IMR-90 (cell line): ENCODE results near the gene ANXA8. TPM values are rescaled to one million over a fixed set of nuclear protein-coding genes. Genes with fewer than 3 reads are reported as not detected.

ENCODE experiments used
- ATAC-seq: fragments of 200-7000 bp; cut with Tn5 transposase; 2 replicates; pipeline ENCODE4 v1.9.1; 2020; ENCODE audit warnings: low read depth, mild to moderate bottlenecking, moderate library complexity
- BruUV-seq: library from RNA; stranded (reverse); fragments of 400-500 nt; replicated peaks from 2 replicates; lab custom pipeline; 2021; lab: Mats Ljungman, UMichigan
- CTCF ChIA-PET: fragments of 300-600 bp; formaldehyde crosslinking; extraction: SDS; loops from one replicate; lab custom pipeline; 2021; ENCODE audit warnings: antibody characterized with exemption; lab: Yijun Ruan, JAX
- POLR2A ChIA-PET: fragments of 300-600 bp; sonication (Branson Sonifier 250); formaldehyde crosslinking; loops from one replicate; lab custom pipeline; 2022; ENCODE audit warnings: antibody characterized with exemption; ENCODE audit not compliant: unreplicated experiment; lab: Charles Lee
- DNase-seq: peaks from one replicate; pipeline ENCODE4 v3.0.0; 2013
- H2AFZ ChIP-seq: replicated peaks from 2 replicates; pipeline ENCODE3; 2013; ENCODE audit warnings: low read length, mild to moderate bottlenecking; ENCODE audit not compliant: poor library complexity
- H2AK5ac ChIP-seq: 2 replicates; pipeline ENCODE4 v1.6.1; 2013; ENCODE audit warnings: low read depth, low read length, inconsistent platforms
- H2AK9ac ChIP-seq: replicated peaks from 2 replicates; pipeline ENCODE3; 2013; ENCODE audit warnings: mild to moderate bottlenecking, low read depth, low read length, moderate library complexity; ENCODE audit not compliant: poor library complexity
- H2BK120ac ChIP-seq: 2 replicates; pipeline ENCODE4 v1.6.1; 2013; ENCODE audit warnings: low read depth, low read length, inconsistent platforms
- H2BK15ac ChIP-seq: 3 replicates; pipeline ENCODE4 v1.6.1; 2013; ENCODE audit warnings: low read depth, low read length, inconsistent platforms
- H2BK20ac ChIP-seq: 2 replicates; pipeline ENCODE4 v1.6.1; 2013; ENCODE audit warnings: low read depth, mild to moderate bottlenecking, inconsistent platforms, low read length, moderate library complexity
- H2BK5ac ChIP-seq: 2 replicates; pipeline ENCODE4 v1.6.1; 2013; ENCODE audit warnings: mild to moderate bottlenecking, low read depth, low read length, inconsistent platforms; ENCODE audit not compliant: poor library complexity, severe bottlenecking
- H3K14ac ChIP-seq: replicated peaks from 2 replicates; pipeline ENCODE4 v1.6.1; 2013; ENCODE audit warnings: low read depth, low read length, inconsistent platforms
- H3K18ac ChIP-seq: 2 replicates; pipeline ENCODE4 v1.6.1; 2013; ENCODE audit warnings: low read depth, low read length, control low read depth
- H3K23ac ChIP-seq: 2 replicates; pipeline ENCODE4 v1.6.1; 2013; ENCODE audit warnings: low read depth, low read length, inconsistent platforms
- H3K27ac ChIP-seq: 2 replicates; pipeline ENCODE4 v1.5.1; 2013; ENCODE audit warnings: mild to moderate bottlenecking, control low read depth, low read length; ENCODE audit not compliant: insufficient read depth
- H3K27me3 ChIP-seq: 2 replicates; pipeline ENCODE4 v1.6.1; 2013; ENCODE audit warnings: low read length; ENCODE audit not compliant: control insufficient read depth, insufficient read depth
- H3K36me3 ChIP-seq: 2 replicates; pipeline ENCODE4 v1.6.1; 2013; ENCODE audit warnings: low read length, mixed read lengths; ENCODE audit not compliant: control insufficient read depth, insufficient read depth
- H3K4ac ChIP-seq: 2 replicates; pipeline ENCODE4 v1.6.1; 2013; ENCODE audit warnings: low read depth, low read length, inconsistent platforms
- H3K4me1 ChIP-seq: 2 replicates; pipeline ENCODE4 v1.6.1; 2013; ENCODE audit warnings: low read length, mixed read lengths; ENCODE audit not compliant: control insufficient read depth, insufficient read depth
- H3K4me2 ChIP-seq: 2 replicates; pipeline ENCODE4 v1.6.1; 2013; ENCODE audit warnings: low read depth, mild to moderate bottlenecking, control low read depth, low read length, moderate library complexity
- H3K4me3 ChIP-seq: 2 replicates; pipeline ENCODE4 v1.5.1; 2013; ENCODE audit warnings: low read depth, mild to moderate bottlenecking, control low read depth, low read length, moderate library complexity; ENCODE audit not compliant: insufficient read depth
- H3K56ac ChIP-seq: 2 replicates; pipeline ENCODE4 v1.6.1; 2013; ENCODE audit warnings: low read length, inconsistent platforms; ENCODE audit not compliant: insufficient read depth; ENCODE audit errors: extremely low read depth
- H3K79me1 ChIP-seq, 2 experiments: 2 replicates each; pipeline ENCODE4 v1.6.1; 2013; ENCODE audit warnings: low read length in 2 of 2, inconsistent platforms in 1 of 2, low read depth in 1 of 2
- H3K9ac ChIP-seq: 2 replicates; pipeline ENCODE4 v1.6.1; 2013; ENCODE audit warnings: low read depth, low read length, control low read depth
- H3K9me1 ChIP-seq: 2 replicates; pipeline ENCODE4 v1.6.1; 2013; ENCODE audit warnings: low read length, inconsistent platforms; ENCODE audit not compliant: insufficient read depth
- H3K9me3 ChIP-seq: 2 replicates; pipeline ENCODE4 v1.6.1; 2013; ENCODE audit warnings: low read length; ENCODE audit not compliant: control insufficient read depth, insufficient read depth
- H4K20me1 ChIP-seq: 2 replicates; pipeline ENCODE4 v1.6.1; 2013; ENCODE audit warnings: low read length, inconsistent platforms; ENCODE audit not compliant: insufficient read depth
- H4K5ac ChIP-seq: 2 replicates; pipeline ENCODE4 v1.6.1; 2013; ENCODE audit warnings: mild to moderate bottlenecking, low read depth, low read length, control low read depth
- H4K8ac ChIP-seq, 2 experiments: 2 replicates each; pipeline ENCODE4 v1.6.1; 2013; ENCODE audit warnings: low read depth in 2 of 2, low read length in 2 of 2, control low read depth in 1 of 2, inconsistent platforms in 1 of 2
- H4K91ac ChIP-seq: 2 replicates; pipeline ENCODE4 v1.6.1; 2013; ENCODE audit warnings: low read depth, low read length, inconsistent platforms; ENCODE audit not compliant: insufficient read depth
- BHLHE40 ChIP-seq: fragments of 150-350 bp; IDR thresholded peaks from 2 replicates; pipeline ENCODE4 v1.6.1; 2016; ENCODE audit warnings: mild to moderate bottlenecking, low read depth, low read length
- CEBPB ChIP-seq: IDR thresholded peaks from 2 replicates; pipeline ENCODE4 v1.6.1; 2012; ENCODE audit warnings: low read depth, low read length, improper control_type of control experiment
- CHD1 ChIP-seq: IDR thresholded peaks from 2 replicates; pipeline ENCODE4 v1.6.1; 2012; ENCODE audit warnings: low read depth, low read length, improper control_type of control experiment
- CTCF ChIP-seq: conservative IDR thresholded peaks from 2 replicates; pipeline ENCODE4 v1.5.1; 2012; ENCODE audit warnings: mild to moderate bottlenecking, low read depth, low read length, improper control_type of control experiment
- ELK1 ChIP-seq: fragments of 150-350 bp; IDR thresholded peaks from 2 replicates; pipeline ENCODE4 v1.6.1; 2016; ENCODE audit warnings: low read depth, mild to moderate bottlenecking, low read length, moderate library complexity, borderline replicate concordance
- FOS ChIP-seq: fragments of 150-350 bp; IDR thresholded peaks from 2 replicates; pipeline ENCODE4 v1.6.1; 2016; ENCODE audit warnings: low read depth, low read length
- MAFK ChIP-seq: IDR thresholded peaks from 2 replicates; pipeline ENCODE4 v1.6.1; 2012; ENCODE audit warnings: low read depth, low read length, improper control_type of control experiment
- MAZ ChIP-seq: IDR thresholded peaks from 2 replicates; pipeline ENCODE4 v1.6.1; 2012; ENCODE audit warnings: low read depth, mild to moderate bottlenecking, low read length, improper control_type of control experiment, moderate library complexity, borderline replicate concordance
- MXI1 ChIP-seq: IDR thresholded peaks from 2 replicates; pipeline ENCODE4 v1.6.1; 2012; ENCODE audit warnings: low read depth, mild to moderate bottlenecking, low read length, moderate library complexity, borderline replicate concordance
- NFE2L2 ChIP-seq: fragments of 150-350 bp; IDR thresholded peaks from 2 replicates; pipeline ENCODE4 v1.6.1; 2016; ENCODE audit warnings: low read depth, mild to moderate bottlenecking, low read length
- POLR2A ChIP-seq: IDR thresholded peaks from 2 replicates; pipeline ENCODE4 v1.6.1; 2012; ENCODE audit warnings: mild to moderate bottlenecking, low read depth, low read length
- RAD21 ChIP-seq: IDR thresholded peaks from 2 replicates; pipeline ENCODE4 v1.6.1; 2012; ENCODE audit warnings: low read length, improper control_type of control experiment
- RCOR1 ChIP-seq: IDR thresholded peaks from 2 replicates; pipeline ENCODE4 v1.6.1; 2012; ENCODE audit warnings: mild to moderate bottlenecking, low read length, improper control_type of control experiment; ENCODE audit not compliant: insufficient replicate concordance
- RFX5 ChIP-seq: IDR thresholded peaks from 2 replicates; pipeline ENCODE4 v1.8.0; 2012; ENCODE audit warnings: low read depth, mild to moderate bottlenecking, low read length, moderate library complexity
- SMC3 ChIP-seq: fragments of 150-350 bp; IDR thresholded peaks from 2 replicates; pipeline ENCODE4 v1.6.1; 2016; ENCODE audit warnings: low read depth, mild to moderate bottlenecking, antibody characterized with exemption, low read length, moderate library complexity
- USF2 ChIP-seq: fragments of 150-350 bp; IDR thresholded peaks from 2 replicates; pipeline ENCODE4 v1.6.1; 2017; ENCODE audit warnings: mild to moderate bottlenecking, antibody characterized with exemption, low read length, low read depth
- WGBS, 2 experiments: methylation state at CpG; one replicate each; pipeline versions ENCODE4 v1.1.5 to v1.1.7; 2013; ENCODE audit warnings: missing lambda C conversion rate in 2 of 2; ENCODE audit not compliant: insufficient read length in 1 of 2; ENCODE audit errors: extremely low coverage in 2 of 2; 5-methylcytosine and 5-hydroxymethylcytosine counted together
- dilution Hi-C: fragments of 300-500 bp; cut with HindIII; formaldehyde crosslinking; loops from one replicate; pipeline ENCODE4 v1.14.3; 2018; ENCODE audit warnings: low sequenced_read_pairs; ENCODE audit not compliant: unreplicated experiment
- in situ Hi-C: fragments of 300-500 bp; cut with MboI; formaldehyde crosslinking; loops from 3 replicates; pipeline ENCODE4 v1.14.3; 2019; ENCODE audit warnings: low sequenced_read_pairs, inconsistent platforms, mixed read lengths
- intact Hi-C: fragments of 100-400 bp; cut with micrococcal nuclease; formaldehyde crosslinking; loops from 2 replicates; pipeline ENCODE4 v1.10.0; 2022
- polyA plus RNA-seq, 3 experiments: library from polyadenylated mRNA; depleted of rRNA; stranded (reverse); fragments of >200 nt; gene quantifications; 2 replicates each; pipeline ENCODE4 v1.2.3, GENCODE V29; 2012; ENCODE audit warnings: low replicate concordance in 1 of 3
- total RNA-seq: library from RNA; depleted of rRNA; stranded (reverse); fragments of >200 nt; gene quantifications from 2 replicates; pipeline ENCODE4 v1.2.3, GENCODE V29; 2012

ANXA8 gene
- total and polyA plus RNA-seq, 2 of the 4 experiments (the other 2 are of a cell fraction): 0.90 to 1.1 TPM

- TF ChIP-seq RCOR1: no peak
- no peak for TF ChIP-seq BHLHE40
- TF ChIP-seq ELK1: no peak
- TF ChIP-seq USF2: no peak
- no peak for TF ChIP-seq POLR2A
- TF ChIP-seq RFX5: no peak
- TF ChIP-seq FOS: no peak
- TF ChIP-seq MAZ: no peak
- TF ChIP-seq CTCF: no peak
- no peak for TF ChIP-seq CHD1
- TF ChIP-seq SMC3: no peak
- no peak for TF ChIP-seq MAFK
- TF ChIP-seq CEBPB: no peak
- no peak for TF ChIP-seq RAD21
- TF ChIP-seq NFE2L2: no peak
- no peak for TF ChIP-seq MXI1
- Histone ChIP-seq H4K5ac (no peak overlapping the region), H3K4ac (no peak overlapping the region), H3K23ac (no peak overlapping the region), H2AK9ac (no peak overlapping the region), H3K4me3 (no peak overlapping the region), H4K91ac (no peak overlapping the region), H4K8ac (no peak overlapping the region), H3K27ac (no peak overlapping the region), H2AFZ (no peak overlapping the region), H2BK5ac (no peak overlapping the region), H3K9me1 (peaks cover 9% of the 10 kb centered on the region; the same call in 1 of the 2 replicates), H3K18ac (no peak overlapping the region), H3K14ac (no peak overlapping the region), H3K9ac (no peak overlapping the region), H3K79me1 (no peaks in the 10 kb centered on the region), H3K36me3 (no peaks in the 10 kb centered on the region), H3K4me1 (peaks cover 10% of the 10 kb centered on the region), H3K4me2 (no peak overlapping the region), H3K9me3 (no peaks in the 10 kb centered on the region), H4K20me1 (no peaks in the 10 kb centered on the region), H2AK5ac (no peak overlapping the region), H2BK20ac (no peak overlapping the region), H2BK15ac (no peak overlapping the region), H2BK120ac (no peak overlapping the region), H3K27me3 (peaks cover 26% of the 10 kb centered on the region; the same call in 1 of the 2 replicates), H3K56ac (no peak overlapping the region)
- POLR2A ChIA-PET: no interaction called here
- no peak for DNase-seq
- no peak for ATAC-seq
- WGBS, 2 experiments: 80% methylated on average over 2 of the region's 3 CpGs; no CpG with 5 or more reads in 1 of the 2 experiments
- CTCF ChIA-PET: no interaction called here
- intact Hi-C loops (no loop called here), in situ Hi-C loops (no loop called here), dilution Hi-C loops (no loop called here)
- no TSS peak for BruUV-seq
Measured at GRCh38 chr10:47454780-47455058, 29.2 kb downstream of the ANXA8 start.
